HL-60 (cell line): ENCODE data around the gene CFTR.

ENCODE experiments used
- DNase-seq, 2 experiments: peaks; one replicate each; pipeline ENCODE4 v3.0.0-alpha.2; 2010 to 2020; ENCODE audit warnings: low read depth in 1 of 2, low spot score in 1 of 2
- H3K27ac ChIP-seq: fragments of 250-450 bp; sonication (Bioruptor Pico); replicated peaks from 2 replicates; pipeline ENCODE4 v1.5.1; 2020; ENCODE audit warnings: mild to moderate bottlenecking, moderate library complexity
- H3K27me3 ChIP-seq: fragments of 250-450 bp; sonication (Bioruptor Pico); 2 replicates; pipeline ENCODE4 v1.5.1; 2021; ENCODE audit warnings: mild to moderate bottlenecking, moderate library complexity; ENCODE audit not compliant: insufficient read depth, poor library complexity, severe bottlenecking
- H3K4me3 ChIP-seq: replicated peaks from 2 replicates; pipeline ENCODE4 v1.5.1; 2011; ENCODE audit warnings: mild to moderate bottlenecking, control low read depth, low read length; ENCODE audit not compliant: insufficient read depth
- CTCF ChIP-seq: IDR thresholded peaks from one replicate; pipeline ENCODE4 v1.5.1; 2011; ENCODE audit warnings: low read length, control low read depth, inconsistent platforms; ENCODE audit not compliant: insufficient read depth
- GABPA ChIP-seq: IDR thresholded peaks from 2 replicates; pipeline ENCODE4 v1.6.1; 2012; ENCODE audit warnings: low read depth
- POLR2AphosphoS5 ChIP-seq: IDR thresholded peaks from 2 replicates; pipeline ENCODE4 v1.6.1; 2012; ENCODE audit warnings: low read depth
- REST ChIP-seq: IDR thresholded peaks from 2 replicates; pipeline ENCODE4 v1.6.1; 2012; ENCODE audit warnings: low read depth; ENCODE audit not compliant: insufficient replicate concordance
- SPI1 ChIP-seq: IDR thresholded peaks from 2 replicates; pipeline ENCODE4 v1.6.1; 2012; ENCODE audit warnings: low read depth, mild to moderate bottlenecking, borderline replicate concordance

The CFTR gene

DNA sequence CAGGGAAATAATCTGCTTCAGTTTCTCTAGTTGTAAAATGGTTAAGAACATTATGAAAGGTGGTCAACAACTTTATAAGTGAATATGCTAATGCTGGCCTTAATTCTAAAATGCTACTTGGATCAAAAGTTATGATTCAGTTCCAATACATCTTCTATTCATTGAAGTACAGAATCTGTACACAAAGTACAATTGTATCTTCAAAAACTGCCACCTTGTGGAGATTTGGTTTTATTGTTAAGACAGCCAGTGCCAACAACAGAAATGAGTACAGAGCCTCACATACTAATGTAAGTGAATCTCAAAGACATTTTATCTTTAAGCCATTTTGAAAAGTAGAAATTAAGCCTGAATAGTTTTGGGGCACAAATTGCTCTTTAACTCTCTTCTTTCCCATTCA, 194.0 kb downstream of the CFTR start:
- Histone ChIP-seq H3K27me3 (no peaks in the 10 kb centered on the region), H3K27ac (no peak overlapping the region), H3K4me3 (no peak overlapping the region)
- TF ChIP-seq SPI1 (no peak), POLR2AphosphoS5 (no peak), REST (no peak), CTCF (no peak), GABPA (no peak)
- DNase-seq, result no peak

- H3K27ac ChIP-seq, result no peak overlapping the region
- TF ChIP-seq CTCF (no peak), POLR2AphosphoS5 (no peak), SPI1 (no peak), REST (no peak), GABPA (no peak)
- peaks cover 2% of the 10 kb centered on the region for H3K27me3 ChIP-seq
- H3K4me3 ChIP-seq, result no peak overlapping the region
- no peak for DNase-seq
These were observed 194.8 kb downstream of the CFTR start for GRCh38 chr7:117674617-117675016.

DNA sequence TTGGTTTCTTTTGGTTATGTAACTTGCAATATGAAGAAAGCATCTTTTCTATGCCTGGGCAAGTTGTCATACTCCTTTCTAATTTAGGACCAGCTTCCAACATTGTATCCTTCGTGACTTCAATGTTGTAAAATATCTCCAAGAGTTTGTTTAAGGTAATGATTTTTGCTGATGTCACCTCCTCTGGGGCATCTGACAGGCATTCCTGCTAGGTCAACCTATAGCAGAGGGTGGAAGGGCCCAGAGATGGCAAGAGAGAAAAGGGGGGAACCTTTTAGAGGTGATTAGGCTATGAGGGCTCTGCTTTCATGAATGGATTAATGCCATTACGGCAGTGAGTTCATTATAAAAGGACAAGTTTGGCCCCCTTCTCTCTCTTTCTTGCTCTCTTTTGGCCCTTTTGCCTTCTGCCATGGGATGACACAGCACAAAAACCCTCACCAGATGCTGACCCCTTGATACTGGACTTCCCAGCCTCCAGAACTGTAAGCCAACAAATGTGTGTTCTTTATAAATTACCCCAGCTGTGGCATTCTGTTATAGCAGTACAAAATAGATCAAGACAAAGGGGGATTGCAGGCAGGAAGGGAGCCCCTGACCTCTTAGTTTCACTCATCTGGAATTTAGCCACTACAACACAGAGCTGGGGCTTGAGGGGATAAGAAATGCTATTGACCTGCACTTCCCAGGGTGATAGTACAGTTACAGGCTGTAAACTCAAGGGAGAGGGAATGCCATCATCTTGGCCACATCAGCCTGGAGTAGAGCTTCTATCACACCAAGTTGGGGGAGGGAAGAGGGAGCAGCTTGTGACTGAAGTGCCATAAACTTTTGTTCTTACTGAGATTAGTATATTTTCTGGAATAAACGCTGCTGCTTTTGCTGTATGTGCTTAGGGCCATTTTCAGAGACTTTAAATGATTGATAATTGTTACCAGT, 195.9 kb downstream of the CFTR start:
- TF ChIP-seq SPI1 (no peak), REST (no peak), POLR2AphosphoS5 (no peak), GABPA (no peak), CTCF (no peak)
- H3K27ac ChIP-seq, result no peak overlapping the region
- DNase-seq, result no peak

More for the DNA sequence above, 195.9 kb downstream of the CFTR start:
- Histone ChIP-seq H3K4me3 (no peak overlapping the region), H3K27me3 (peaks cover 4% of the 10 kb centered on the region)
